A673 (cell line): ENCODE measurements around the gene NDST1. TPM values are rescaled to one million over a fixed set of nuclear protein-coding genes. Genes with fewer than 3 reads are reported as not detected.

Experiments
- BruUV-seq: library from RNA; stranded (reverse); fragments of 400-500 nt; replicated peaks from 2 replicates; lab custom pipeline; 2021; lab: Mats Ljungman, UMichigan
- CTCF ChIA-PET: fragments of 300-600 bp; sonication (Branson Sonifier 250); formaldehyde crosslinking; loops from one replicate; lab custom pipeline; 2022; ENCODE audit warnings: antibody characterized with exemption; lab: Charles Lee
- POLR2A ChIA-PET: fragments of 300-600 bp; sonication (Branson Sonifier 250); formaldehyde crosslinking; loops from one replicate; lab custom pipeline; 2022; ENCODE audit warnings: antibody characterized with exemption; ENCODE audit not compliant: low non-redundant PET; lab: Charles Lee
- DNase-seq: peaks from one replicate; pipeline ENCODE4 v3.0.0-alpha.2; 2015; ENCODE audit warnings: low spot score
- H3K27ac ChIP-seq: fragments of 200-600 bp; sonication (generic); 2 replicates; pipeline ENCODE4 v1.5.1; 2016; ENCODE audit warnings: mixed run types, low read depth, mild to moderate bottlenecking, mixed read lengths, antibody characterized with exemption, low read length; ENCODE audit not compliant: poor library complexity, severe bottlenecking
- H3K27me3 ChIP-seq: fragments of 200-600 bp; sonication (generic); replicated peaks from 2 replicates; pipeline ENCODE4 v1.6.1; 2017; ENCODE audit warnings: mixed run types, low read depth, mild to moderate bottlenecking, mixed read lengths, antibody characterized with exemption, low read length; ENCODE audit not compliant: insufficient read depth, poor library complexity
- H3K36me3 ChIP-seq: fragments of 200-600 bp; sonication (generic); 2 replicates; pipeline ENCODE4 v1.6.1; 2016; ENCODE audit warnings: mixed run types, mild to moderate bottlenecking, mixed read lengths, antibody characterized with exemption, low read length; ENCODE audit not compliant: insufficient read depth, poor library complexity, severe bottlenecking
- H3K4me1 ChIP-seq: fragments of 200-600 bp; sonication (generic); 2 replicates; pipeline ENCODE4 v1.6.1; 2017; ENCODE audit warnings: mixed run types, mild to moderate bottlenecking, mixed read lengths, antibody characterized with exemption, low read length; ENCODE audit not compliant: insufficient read depth, poor library complexity, severe bottlenecking
- H3K4me3 ChIP-seq: fragments of 200-600 bp; sonication (generic); 2 replicates; pipeline ENCODE4 v1.5.1; 2016; ENCODE audit warnings: low read depth, mixed run types, mild to moderate bottlenecking, mixed read lengths, low read length; ENCODE audit not compliant: poor library complexity, severe bottlenecking
- H3K9me3 ChIP-seq: fragments of 200-600 bp; sonication (generic); 2 replicates; pipeline ENCODE4 v1.6.1; 2016; ENCODE audit warnings: mixed run types, low read depth, mild to moderate bottlenecking, mixed read lengths, antibody characterized with exemption, low read length; ENCODE audit not compliant: poor library complexity, severe bottlenecking
- CTCF ChIP-seq: fragments of 300-800, 200-600 bp; sonication (generic); conservative IDR thresholded peaks from 2 replicates; pipeline ENCODE4 v1.5.1; 2017; ENCODE audit warnings: low read depth, mild to moderate bottlenecking, antibody characterized with exemption, low read length, moderate library complexity, mixed read lengths
- EZH2 ChIP-seq: fragments of 200-600 bp; sonication (generic); IDR thresholded peaks from 2 replicates; pipeline ENCODE4 v1.6.1; 2017; ENCODE audit warnings: borderline replicate concordance, low read depth, mild to moderate bottlenecking, mixed read lengths, antibody characterized with exemption, low read length; ENCODE audit not compliant: poor library complexity, severe bottlenecking
- intact Hi-C: fragments of 100-400 bp; cut with micrococcal nuclease; formaldehyde crosslinking; loops from one replicate; pipeline ENCODE4 v1.10.0; 2022; ENCODE audit not compliant: unreplicated experiment
- total RNA-seq: library from RNA; stranded (reverse); gene quantifications from 2 replicates; pipeline ENCODE4 v1.2.3, GENCODE V29; 2021

Gene NDST1
- total RNA-seq, 1 experiment from 2014 or later = 44.0 TPM

GRCh38 chr5:150505041-150505511 lies 2.9 kb upstream of the NDST1 start:
- DNase-seq = no peak
- no peaks in the 10 kb centered on the region for H3K36me3 ChIP-seq
- TF ChIP-seq CTCF (no peak), EZH2 (no peak)
- no TSS peak for BruUV-seq
- intact Hi-C loops = no loop called here
- H3K4me1 ChIP-seq = no peaks in the 10 kb centered on the region
- H3K9me3 ChIP-seq = no peaks in the 10 kb centered on the region
- POLR2A ChIA-PET = no interaction called here
- no peak overlapping the region for H3K27ac ChIP-seq
- CTCF ChIA-PET = no interaction called here
- no peak overlapping the region for H3K4me3 ChIP-seq
- no peaks in the 10 kb centered on the region for H3K27me3 ChIP-seq

DNA sequence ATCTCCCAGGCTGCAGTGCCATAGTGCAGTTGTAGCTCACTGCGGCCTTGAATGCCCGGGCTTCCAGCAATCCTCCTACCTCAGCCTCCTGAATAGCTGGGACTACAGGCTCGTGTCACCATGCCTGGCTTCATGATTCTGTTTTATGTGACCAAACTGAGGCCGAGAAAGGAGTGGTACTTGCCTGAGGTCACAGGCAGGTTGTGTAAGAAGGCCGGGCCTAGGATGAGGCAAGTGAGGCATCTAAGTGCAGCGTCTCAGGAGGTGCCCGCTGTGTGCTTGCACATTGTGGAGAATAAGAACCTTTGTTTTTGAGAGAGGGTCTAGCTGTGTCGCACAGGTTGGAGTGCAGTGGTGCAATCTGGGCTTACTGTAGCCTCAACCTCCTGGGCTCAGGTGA lies 2.1 kb upstream of the NDST1 start:
- no peaks in the 10 kb centered on the region for H3K36me3 ChIP-seq
- TF ChIP-seq EZH2 (no peak), CTCF (no peak)
- POLR2A ChIA-PET = no interaction called here
- BruUV-seq = no TSS peak
- H3K27ac ChIP-seq = no peak overlapping the region
- intact Hi-C loops = no loop called here
- H3K4me3 ChIP-seq = no peak overlapping the region
- CTCF ChIA-PET = no interaction called here
- H3K27me3 ChIP-seq = no peaks in the 10 kb centered on the region
- no peaks in the 10 kb centered on the region for H3K9me3 ChIP-seq
- no peak for DNase-seq
- H3K4me1 ChIP-seq = peaks cover 5% of the 10 kb centered on the region

- no TSS peak for BruUV-seq
- Histone ChIP-seq H3K4me3 (no peak overlapping the region), H3K4me1 (peaks cover 15% of the 10 kb centered on the region), H3K27me3 (no peaks in the 10 kb centered on the region), H3K9me3 (no peaks in the 10 kb centered on the region), H3K27ac (no peak overlapping the region), H3K36me3 (no peaks in the 10 kb centered on the region)
- ChIA-PET CTCF (no interaction called here), POLR2A (no interaction called here)
- intact Hi-C loops = no loop called here
- no peak for DNase-seq
- no peak for TF ChIP-seq EZH2
- TF ChIP-seq CTCF = no peak
Measured at GRCh38 chr5:150506571-150507473, 1.1 kb upstream of the NDST1 start.
